HG03565 (cell line): Measurements from ENCODE around the gene FGF12.

ENCODE experiments used
- ATAC-seq: cut with Tn5 transposase; IDR thresholded peaks from one replicate; pipeline ENCODE4 v1.9.1; 2021; ENCODE audit warnings: mild to moderate bottlenecking, moderate library complexity; ENCODE audit not compliant: unreplicated experiment

FGF12 gene

GRCh38 chr3:192422321-192422996, 304.9 kb downstream of the FGF12 start:
- ATAC-seq: no peak

GRCh38 chr3:192419312-192419711, 308.0 kb downstream of the FGF12 start:
- no peak for ATAC-seq

- no peak for ATAC-seq
Observed at GRCh38 chr3:192417559-192418055, 309.7 kb downstream of the FGF12 start.

GRCh38 chr3:192417017-192417416, 310.3 kb downstream of the FGF12 start:
- ATAC-seq: no peak

- no peak for ATAC-seq
Observed at GRCh38 chr3:192413461-192413860, 313.9 kb downstream of the FGF12 start.

- ATAC-seq: no peak
Observed at GRCh38 chr3:192410684-192410960, 316.7 kb downstream of the FGF12 start.

- no peak for ATAC-seq
Observed at GRCh38 chr3:192409838-192410683, 317.3 kb downstream of the FGF12 start.

GRCh38 chr3:192409201-192409837, 318.0 kb downstream of the FGF12 start:
- ATAC-seq: peak; percentile 56

- ATAC-seq: no peak
Observed at GRCh38 chr3:192408647-192409200, 318.6 kb downstream of the FGF12 start.

- no peak for ATAC-seq
Observed at GRCh38 chr3:192408007-192408646, 319.2 kb downstream of the FGF12 start.

- no peak for ATAC-seq
Observed at GRCh38 chr3:192399767-192400166, 327.6 kb downstream of the FGF12 start.

- ATAC-seq: no peak
Observed at GRCh38 chr3:192397012-192397411, 330.3 kb downstream of the FGF12 start.

- no peak for ATAC-seq
Observed at GRCh38 chr3:192395506-192395905, 331.8 kb downstream of the FGF12 start.

- no peak for ATAC-seq
Observed at GRCh38 chr3:192392986-192393385, 334.4 kb downstream of the FGF12 start.

- ATAC-seq: no peak
Observed at GRCh38 chr3:192382861-192383260, 344.5 kb downstream of the FGF12 start.

- ATAC-seq: no peak
Observed at GRCh38 chr3:192373586-192373985, 353.8 kb downstream of the FGF12 start.

GRCh38 chr3:192373032-192373431, 354.3 kb downstream of the FGF12 start:
- no peak for ATAC-seq

- no peak for ATAC-seq
Observed at GRCh38 chr3:192372616-192373015, 354.7 kb downstream of the FGF12 start.

GRCh38 chr3:192371870-192372400, 355.4 kb downstream of the FGF12 start:
- ATAC-seq: no peak

- ATAC-seq: no peak
Observed at GRCh38 chr3:192367616-192368015, 359.7 kb downstream of the FGF12 start.

GRCh38 chr3:192366916-192367315, 360.4 kb downstream of the FGF12 start:
- no peak for ATAC-seq
